HG03108 (cell line): Measurements from ENCODE around the gene TLE7.

ENCODE experiments used
- ATAC-seq: cut with Tn5 transposase; IDR thresholded peaks from one replicate; pipeline ENCODE4 v1.9.1; 2021; ENCODE audit warnings: moderate library complexity; ENCODE audit not compliant: unreplicated experiment

The TLE7 gene

DNA sequence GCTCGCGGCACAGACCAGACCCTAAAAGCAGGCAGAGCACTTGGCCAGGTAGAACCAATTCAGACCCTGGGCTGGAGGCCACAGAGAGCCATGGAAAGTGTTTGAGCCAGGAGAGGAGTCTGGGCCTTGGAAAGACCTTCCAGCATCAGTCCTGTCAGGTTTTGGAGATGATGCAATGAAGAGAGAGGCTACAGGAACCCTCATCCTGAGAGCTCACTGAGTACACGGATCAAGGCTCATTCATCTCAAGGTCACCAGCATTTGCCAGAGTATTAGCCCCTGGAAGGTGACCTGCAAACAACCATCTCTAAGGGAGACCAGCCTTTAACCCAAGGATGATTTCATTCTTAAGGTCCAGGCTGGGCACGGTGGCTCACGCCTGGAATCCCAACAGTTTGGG is 27.8 kb downstream of the TLE7 start:
- no peak for ATAC-seq

DNA sequence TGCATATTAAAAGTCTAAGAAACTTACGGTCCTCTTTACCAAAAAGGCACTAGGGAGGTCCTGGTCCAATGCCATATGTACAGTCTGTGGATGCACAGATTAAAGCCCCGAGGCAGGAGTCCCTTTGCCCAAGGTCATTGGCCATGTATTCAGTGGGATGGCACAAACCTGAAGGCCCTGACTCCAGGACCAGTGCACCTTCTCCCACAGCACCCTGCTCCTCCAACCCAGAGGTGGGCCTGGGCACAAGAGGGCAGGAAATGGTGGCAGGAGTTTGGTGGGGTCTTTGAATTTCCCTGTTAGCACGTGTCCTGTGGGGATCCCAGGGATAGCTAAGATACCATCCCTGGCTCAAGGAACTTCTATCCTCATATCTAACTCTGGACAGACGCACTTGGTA is 28.5 kb downstream of the TLE7 start:
- no peak for ATAC-seq

- peak; percentile 72 for ATAC-seq
These were observed 29.3 kb downstream of the TLE7 start for GRCh38 chr16:71412270-71413160.

- ATAC-seq = no peak
These were observed 31.7 kb downstream of the TLE7 start for GRCh38 chr16:71410146-71410545.

DNA sequence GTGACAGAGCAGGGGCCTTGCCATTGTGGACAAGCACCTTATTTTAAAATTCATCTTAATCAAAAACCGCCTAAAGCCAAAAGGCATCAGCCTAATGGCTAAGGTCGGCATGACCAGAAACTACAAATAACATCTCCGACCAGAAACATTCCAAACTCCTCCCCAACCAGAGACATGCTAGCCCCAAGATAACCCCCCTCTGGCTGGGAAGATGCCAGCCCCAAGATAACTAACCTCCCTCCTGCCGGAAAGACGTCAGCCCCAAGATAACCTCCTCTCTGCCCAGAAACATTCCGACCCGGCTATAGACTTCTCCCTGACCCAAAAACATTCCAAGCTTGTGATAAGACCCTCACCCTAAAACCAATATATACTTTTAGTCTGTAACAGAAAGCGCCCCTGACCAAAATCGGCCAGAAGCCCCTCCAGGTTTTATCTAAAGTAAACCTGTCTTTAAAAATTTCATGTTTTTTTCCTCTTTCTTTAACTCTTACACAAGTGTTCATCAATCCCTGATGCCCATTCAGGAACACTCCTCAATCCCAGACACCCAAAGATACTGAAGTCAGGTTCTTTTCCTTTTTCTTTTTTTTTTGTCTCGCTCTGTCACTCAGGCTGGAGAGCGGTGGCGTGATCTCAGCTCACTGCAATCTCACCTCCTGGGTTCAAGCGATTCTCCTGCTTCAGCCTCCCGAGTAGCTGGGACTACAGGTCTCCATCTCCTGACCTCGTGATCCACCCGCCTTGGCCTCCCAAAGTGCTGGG is 32.7 kb downstream of the TLE7 start:
- no peak for ATAC-seq

DNA sequence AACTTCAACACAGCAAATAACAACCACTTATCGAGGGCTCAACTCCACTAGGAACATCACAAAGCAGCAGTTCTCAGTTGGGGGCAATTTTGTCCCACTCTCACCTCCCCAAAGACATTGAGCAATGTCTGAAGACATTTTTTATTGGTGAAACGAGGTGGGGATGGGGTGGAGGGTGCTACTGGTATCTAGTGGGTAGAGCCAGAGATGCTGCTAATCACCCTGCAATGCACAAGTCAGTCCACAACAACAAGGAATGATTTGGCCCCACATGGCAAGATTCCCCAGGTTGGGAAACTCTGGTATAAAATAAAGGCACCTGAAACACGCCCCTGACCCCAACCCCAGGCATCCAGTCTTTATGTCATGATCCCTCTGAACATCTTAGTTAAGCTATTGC is 33.3 kb downstream of the TLE7 start:
- no peak for ATAC-seq

DNA sequence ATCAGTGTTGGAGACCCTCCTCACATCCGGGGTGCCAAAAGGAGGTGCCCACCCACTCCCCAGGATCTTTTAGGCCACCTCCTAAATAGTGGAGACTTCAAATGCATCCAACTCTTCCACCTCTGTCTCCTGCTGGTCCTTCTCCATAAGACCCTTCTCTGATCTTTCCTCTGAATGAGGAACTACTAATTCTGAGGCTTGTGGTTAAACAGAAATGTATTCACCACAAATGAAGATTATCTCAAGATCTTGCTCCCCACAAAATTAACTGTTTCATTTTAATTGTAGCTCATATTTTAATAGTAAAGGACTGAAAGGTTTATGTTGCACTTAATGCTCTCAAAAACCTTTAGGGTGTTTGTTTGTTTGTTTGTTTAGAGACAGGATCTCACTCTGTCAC is 34.1 kb downstream of the TLE7 start:
- no peak for ATAC-seq

DNA sequence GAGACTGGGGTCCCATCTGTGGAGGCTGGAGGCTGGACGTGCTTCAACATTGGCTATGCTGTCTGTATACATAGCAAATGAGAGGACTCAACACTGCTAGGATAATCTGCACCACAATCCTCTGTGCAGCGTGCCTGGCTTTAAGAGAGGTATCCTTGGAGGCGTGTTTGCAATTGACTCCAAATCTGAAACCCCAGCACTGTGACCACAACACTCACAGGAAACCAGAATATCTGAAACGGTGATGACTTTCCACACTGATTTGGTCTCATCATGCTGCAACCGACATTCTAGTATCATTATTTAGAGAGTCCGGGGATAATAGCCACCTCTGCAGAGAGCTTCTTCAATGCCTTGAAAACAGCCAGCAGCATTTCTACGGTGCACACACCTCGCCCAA is 35.1 kb downstream of the TLE7 start:
- no peak for ATAC-seq

GRCh38 chr16:71406316-71406715 is 35.5 kb downstream of the TLE7 start:
- no peak for ATAC-seq

DNA sequence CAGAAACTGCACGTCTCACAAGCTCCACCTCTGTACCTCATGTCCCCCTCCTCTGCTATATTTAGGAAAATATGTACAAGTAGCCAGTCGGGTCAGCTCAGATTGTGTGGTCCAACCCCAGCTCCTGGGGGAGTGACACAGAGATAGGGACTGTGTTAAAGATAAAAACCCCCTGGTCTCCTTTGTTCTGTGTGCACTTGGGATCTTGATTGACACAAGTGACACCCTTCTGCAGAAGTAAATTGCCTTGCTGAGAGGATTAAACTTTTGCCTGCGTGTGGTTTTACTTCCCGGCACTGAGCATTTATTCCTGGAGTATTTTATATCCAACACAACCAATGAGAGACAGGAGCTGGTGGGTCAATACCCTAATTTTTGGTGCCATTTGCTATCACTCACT is 37.5 kb downstream of the TLE7 start:
- ATAC-seq = no peak

DNA sequence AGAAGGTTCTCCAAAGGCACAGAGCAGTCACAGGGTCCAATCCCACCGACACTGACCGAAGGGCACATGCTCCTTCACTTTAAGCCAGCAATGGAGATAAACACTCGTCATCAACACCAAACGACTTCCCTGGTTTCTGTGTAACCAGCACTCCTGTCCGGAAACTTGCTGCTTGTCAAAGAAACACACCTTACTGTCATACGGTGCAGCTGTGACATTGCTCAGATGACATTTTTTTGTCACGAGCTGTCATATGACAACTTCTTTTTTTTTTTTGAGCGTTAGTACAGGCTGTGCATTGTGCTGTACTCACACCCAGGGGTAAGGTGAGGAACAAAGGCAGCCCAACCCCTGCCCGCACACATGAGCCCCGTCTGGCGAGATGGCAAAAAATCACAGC is 39.2 kb downstream of the TLE7 start:
- ATAC-seq = no peak

DNA sequence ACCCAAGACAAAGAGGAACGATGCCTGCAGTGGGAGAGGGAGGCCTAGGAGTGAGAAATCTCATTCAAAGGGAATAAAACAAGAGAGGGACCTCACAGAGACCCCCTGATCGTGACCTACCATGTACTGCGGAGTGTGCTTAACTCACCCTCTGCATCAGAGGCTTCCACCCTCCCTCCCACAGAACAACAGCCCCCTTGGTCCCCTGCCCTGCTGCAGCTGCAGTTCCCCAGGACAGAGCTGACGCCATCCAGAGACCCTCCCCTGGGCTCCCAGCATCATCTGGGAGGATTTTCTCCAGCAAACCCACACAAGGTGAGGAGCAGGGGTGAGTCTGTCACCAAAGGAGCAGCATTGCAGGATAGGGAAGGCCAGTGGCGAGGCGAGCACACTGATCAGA is 39.8 kb downstream of the TLE7 start:
- ATAC-seq = no peak

GRCh38 chr16:71399801-71400563 is 41.9 kb downstream of the TLE7 start:
- no peak for ATAC-seq

GRCh38 chr16:71396594-71396993 is 45.3 kb downstream of the TLE7 start:
- no peak for ATAC-seq

- ATAC-seq = no peak
These were observed 52.5 kb downstream of the TLE7 start for GRCh38 chr16:71389330-71389729.

DNA sequence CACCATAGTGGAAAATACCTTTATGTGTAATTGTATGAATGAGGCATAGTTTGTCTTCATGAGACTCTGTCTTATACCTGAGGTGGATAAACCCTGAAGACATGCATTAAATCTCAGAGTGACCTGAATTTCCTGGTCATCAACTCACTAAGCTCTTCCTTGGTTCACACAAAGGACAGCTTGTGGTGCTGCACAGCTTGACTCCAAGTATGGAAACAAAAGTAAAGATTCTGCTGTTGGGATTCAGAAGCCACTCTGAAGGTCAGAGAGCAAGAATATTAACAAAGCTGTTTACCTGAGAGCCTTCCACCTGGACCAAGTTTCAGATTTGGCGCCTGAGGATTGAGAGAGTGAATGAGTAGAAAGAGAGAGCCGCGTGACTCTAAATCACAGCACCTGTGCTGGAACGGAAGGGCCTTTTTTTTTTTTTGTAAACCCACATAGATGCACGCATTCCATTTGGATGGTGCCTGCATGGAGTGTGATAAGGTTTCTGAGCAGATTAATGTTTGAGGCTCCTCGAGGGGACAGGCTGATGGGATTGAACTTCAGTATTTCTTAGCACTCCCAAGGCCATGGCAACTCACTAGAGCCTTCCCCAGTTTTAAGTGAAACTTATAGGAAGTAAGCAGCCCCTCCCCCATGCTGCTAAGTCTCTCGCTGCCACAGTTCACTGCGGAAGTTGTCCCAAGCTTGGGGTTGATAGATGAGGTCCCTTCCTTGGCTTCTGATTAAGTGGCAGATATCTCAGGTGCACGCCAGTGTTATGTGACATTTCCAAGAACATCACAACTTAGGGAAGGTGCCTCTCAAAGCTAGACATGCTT is 54.6 kb downstream of the TLE7 start:
- no peak for ATAC-seq

DNA sequence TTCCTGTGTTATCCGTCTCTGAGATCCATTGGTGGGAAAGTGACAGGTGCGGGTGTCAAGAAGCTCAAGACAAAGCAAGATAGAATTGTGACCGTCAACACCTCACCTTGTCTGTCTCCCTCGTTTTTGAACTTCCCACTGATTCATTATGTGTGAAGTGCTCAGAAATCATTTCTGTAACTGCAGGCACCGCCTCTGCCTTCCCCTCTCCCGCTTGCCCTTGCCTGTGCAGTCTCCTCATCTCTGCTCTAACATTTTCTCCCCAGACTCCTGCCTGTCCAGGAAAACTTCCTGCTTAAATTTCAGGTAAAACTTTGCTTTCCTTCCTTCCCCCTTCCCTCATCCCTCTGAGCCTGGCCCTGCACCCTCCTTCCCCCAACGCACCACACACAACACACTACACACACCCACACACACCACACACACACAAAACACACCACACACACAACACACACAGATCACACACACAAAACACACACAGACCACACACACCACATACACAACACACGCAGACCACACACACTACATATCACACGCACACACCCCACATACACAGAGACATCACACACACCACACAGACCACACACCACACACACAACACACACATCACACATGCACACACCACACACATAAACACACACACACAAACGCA is 57.7 kb downstream of the TLE7 start:
- ATAC-seq = no peak

DNA sequence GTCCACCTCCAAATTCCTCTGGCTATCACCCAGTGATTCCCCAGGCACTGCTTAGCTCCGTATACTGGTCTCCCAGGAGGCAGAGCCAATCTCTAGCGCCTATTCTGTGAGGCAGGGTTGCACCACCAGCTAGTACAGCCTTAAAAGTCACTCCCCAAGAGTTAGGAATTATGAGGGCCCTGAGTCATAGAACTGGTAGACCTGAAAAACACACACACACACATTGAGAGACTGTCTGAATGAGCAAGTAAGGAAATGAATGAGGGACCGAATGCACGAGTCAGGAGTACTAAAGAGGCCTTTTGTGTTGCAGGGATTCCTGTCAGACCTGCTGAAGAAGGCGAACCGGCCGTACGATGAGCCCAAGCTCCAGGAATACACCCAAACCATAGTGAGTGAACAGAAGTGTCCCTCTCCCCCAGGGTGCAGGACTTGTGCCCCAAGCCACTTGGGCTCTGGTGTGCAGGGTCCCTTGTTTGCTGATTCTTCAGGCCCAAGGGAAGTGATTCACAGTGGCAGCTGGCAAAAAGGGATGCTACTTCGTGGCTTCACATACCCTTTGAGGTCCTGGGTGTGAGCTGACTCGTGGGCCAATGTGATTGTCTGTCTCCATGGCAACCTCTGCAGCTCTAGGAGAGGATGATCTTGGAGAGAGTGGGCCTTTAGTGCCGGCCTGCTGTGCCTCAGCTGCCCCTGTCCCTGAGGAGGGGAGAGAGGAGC is 58.6 kb downstream of the TLE7 start:
- ATAC-seq = no peak

DNA sequence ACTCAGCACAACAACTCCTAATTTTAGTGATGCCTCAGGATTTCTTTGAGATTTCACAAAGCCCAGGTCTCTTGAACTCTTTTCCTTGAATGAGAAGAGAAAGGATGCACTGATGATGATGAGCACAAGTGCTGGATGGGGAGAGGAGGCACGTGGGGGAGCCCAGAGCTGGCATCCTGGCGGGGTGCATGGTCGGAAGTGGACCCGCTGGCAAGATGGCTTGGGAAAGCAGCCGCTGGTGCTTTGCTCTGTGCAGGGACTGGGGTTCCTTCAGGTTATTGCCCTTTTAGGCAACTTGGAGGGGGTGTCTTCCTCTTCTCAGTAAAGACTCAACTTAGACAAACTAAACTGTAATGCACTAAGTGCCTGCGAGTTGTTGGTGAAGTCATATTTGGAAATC is 61.0 kb downstream of the TLE7 start:
- ATAC-seq = no peak
